NCI-H1694 (cell line): ENCODE results near the gene TRNT1.

Experiments
- DNase-seq: peaks from one replicate; lab custom pipeline; 2025; lab: John Stamatoyannopoulos, UW

Gene TRNT1

DNA sequence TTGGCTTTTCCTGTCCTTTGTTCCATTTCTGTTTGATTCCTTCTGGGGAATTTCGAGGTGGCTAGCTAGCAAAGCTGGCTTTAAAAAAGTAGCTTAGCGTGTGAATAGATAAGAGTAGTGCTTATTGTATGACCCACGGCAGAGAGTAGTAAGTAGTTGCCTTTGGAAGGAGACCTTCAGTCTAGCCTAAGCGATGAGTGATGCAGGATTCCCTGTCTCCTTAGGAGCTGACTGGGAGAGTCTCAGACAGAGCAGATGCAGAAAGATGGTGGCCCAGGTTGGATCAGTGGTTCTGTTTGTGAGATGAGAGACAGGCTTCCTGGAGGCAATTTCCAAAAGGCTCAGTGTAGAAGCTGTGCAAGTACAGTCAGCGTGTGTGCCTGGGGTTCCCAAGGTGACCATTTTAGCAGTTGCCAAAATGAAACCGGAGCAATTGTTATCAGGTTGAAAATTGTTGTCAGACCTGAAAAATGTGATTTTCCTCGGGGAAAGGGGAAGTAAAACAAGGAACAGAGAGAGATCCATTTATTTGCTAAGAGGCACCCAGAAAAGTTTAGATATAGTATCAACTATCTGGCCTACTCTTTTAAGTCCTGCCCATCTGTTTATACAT lies 15.9 kb upstream of the TRNT1 start:
- no peak for DNase-seq

DNA sequence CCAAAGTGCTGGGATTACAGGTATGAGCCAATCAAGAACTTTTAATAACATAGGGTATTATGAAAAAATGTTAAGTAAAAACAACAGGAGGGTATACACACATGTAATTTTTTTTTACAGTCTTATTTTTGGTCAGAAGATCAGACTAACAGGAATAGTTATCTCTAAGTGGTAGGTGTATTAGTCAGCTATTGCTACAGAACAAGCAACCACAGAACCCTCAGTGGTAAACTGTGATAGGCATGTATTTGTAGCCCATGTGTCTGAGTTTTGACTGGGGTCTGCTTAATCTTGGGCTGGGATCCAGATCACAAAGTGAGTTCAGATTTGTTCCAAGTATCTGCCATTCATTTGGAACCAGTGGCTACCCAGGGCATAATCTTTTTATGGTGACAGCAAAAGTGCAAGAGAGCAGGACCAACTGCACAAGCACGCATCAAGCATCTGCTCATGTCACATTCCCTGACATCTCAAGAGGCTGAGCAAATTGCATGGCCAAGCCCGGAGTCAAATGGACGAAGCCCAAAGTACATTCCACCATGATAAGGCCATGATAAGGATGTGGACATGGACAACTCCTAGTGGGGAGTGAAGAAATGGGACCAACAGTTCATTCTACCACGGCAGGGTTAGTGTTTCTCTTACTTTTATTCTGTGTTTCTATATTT lies 13.6 kb upstream of the TRNT1 start:
- no peak for DNase-seq

DNA sequence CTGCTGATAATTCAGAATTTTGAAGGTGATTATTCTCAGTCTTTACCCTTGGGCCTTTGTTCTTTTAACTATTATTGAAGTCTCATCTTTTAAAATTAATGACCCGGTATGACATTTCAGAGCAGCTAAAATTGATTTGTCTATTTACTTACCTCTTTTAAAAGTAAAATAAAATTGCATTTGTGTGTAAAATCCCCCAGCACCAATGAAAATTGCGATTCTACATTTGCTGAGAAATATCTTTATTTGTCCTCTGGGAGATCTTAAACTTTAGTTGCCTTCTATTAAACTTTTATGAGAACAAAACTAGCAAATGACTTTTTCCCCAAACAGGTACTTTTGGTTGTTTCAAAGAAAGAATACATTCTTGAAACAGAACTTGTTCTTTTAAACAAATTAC lies 9.1 kb upstream of the TRNT1 start:
- no peak for DNase-seq

DNA sequence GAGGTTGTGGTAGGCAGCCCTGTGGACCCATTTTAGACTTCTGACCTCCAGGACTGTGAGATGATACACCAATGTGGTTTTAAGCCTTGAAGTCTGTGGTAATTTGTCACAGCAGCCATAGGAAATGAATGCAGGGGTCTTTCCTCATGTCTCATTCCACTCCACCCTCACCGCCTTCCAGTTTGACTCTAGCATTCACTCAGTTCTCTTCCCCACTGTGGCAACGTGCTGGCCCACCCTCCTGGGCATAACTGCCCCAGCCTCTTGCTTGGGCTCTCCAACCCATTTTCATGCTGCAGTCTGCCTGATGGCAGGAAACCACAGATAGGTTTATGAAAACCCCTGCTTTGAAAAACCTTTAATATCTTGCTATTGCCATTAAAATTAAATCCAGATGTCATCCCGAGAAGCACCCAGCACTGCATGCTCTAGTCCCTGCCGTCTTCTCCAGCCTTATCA lies 7.3 kb upstream of the TRNT1 start:
- no peak for DNase-seq

DNA sequence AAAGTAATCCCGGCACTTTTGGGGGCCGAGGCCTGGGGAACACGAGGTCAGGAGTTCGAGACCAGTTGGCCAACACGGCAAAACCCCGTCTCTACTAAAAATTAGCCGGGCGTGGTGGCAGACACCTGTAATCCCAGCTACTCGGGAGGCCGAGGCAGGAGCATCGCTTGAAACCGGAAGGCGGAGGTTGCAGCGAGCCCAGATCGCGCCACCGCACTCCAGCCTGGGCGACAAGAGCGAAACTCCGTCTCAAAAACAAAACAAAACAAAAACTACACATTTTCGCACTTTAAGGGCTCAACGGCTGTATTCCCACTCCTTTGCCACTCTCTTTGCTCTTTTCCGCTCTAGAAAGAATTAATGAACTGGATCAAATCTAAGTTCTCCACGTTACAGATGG lies 763 bp upstream of the TRNT1 start:
- no peak for DNase-seq

DNA sequence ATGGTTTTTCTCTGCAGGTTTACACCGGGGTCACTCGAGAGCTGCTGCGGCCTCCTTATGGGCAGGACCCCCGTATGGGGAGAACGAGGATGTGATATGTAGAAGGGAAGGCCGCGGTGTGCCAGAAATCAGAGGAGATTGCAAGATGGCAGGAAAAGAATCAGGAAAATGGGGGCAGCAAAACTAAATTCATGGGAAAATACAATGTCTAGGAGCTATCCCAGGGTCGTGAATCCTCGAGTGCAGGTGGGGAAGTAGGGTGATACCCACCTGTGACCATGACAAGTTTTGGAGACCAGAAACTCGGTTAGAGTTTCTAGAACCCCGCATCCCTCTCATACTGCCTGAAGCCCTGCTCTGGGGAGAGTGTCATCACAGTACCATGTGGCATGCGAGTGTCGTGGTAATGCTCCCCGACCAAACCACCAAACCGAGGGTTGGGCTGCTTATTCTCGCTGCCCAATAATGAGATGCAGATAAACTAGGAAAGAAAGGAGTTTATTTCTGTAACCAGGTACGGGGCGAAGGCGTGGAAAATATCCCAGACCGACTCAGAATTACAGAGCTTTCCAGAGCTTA lies 781 bp downstream of the TRNT1 start:
- DNase-seq: no peak

DNA sequence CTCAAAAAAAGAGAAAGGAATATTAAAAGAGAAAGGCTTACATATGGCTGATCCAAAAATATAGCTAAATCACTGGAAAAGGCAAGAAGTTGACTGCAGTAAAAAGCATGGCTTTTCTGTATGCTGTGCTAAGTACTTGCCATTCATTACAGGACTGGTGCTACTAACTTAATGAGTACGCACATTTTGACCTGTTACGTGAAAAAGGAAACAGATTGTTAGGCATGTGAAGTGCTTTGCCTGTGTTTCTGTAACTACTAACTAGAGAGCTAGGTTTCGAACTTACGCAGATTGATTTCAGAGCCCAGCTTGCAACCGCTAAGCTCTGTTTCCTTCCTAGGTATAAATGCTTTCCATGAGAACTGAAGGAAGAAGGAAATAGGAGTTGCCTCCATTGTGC lies 2.8 kb downstream of the TRNT1 start:
- DNase-seq: no peak

DNA sequence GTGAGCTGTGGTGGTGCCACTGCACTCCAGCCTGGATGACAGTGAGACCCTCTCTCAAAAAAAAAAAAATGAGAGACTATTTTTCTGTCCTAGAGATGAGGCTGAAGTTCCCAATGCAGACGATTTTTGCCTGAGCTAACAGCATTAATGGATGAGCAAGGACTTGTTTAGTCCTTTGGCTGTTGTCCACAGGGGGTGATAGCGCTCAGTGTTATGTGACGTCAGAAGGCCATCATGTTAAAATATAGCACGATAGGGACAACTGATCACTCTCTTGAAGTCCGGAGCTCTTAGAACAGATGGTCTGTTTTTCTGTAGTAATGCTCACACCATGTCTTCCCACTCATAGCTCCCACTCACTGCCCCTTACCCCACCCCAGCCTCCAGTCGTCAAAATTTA lies 6.8 kb downstream of the TRNT1 start:
- DNase-seq: no peak

DNA sequence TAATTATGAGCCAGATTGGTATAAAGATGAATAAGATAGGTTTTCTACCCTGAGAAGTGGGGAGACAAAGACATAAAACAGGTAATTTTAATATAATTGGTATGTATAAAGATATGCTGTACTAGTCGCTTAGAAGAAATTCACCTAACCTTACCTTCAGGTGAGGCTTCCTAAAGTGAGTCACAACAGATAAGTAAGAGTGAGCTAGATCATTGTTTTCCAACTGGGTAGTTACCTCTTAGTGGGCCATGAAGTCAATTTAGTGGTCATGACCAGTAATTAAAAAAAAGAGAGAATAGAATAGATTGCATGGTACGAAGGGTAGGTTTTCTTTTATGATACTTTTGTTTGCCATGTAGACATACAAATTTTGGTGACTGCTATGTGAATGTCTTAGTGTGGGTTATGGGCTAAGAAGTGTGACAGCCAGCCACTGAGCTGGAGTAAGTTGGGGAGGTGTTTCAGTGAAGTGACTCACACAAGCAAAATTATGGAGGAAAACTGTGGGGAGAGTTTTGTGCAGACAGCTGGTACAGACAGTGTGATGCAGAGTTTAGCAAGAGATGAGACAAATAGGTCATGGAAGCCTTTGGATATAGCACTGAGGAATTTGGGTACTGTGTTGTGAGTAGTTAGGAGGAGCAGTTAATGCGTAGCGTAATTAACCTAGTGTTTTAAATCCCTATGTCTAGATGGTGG lies 8.2 kb downstream of the TRNT1 start:
- no peak for DNase-seq

DNA sequence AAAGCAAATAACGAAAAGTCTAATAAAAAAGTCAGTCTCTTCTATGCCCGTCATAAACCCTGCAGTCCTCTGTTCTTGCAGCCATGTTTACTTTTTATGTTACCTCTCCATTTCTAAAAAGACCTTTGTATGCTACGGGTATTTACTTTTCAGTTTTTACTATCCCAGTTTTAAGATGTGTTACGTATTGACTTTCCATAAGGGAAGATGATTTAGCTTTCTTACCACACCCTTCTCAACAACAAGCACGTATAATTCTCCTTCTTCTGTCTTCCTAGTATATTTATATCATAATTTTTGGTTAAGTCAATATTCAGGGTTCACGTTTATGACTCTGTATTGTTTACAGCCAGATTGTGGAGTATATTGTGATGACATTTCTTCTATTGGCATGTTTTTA lies 10.8 kb downstream of the TRNT1 start:
- DNase-seq: no peak

DNA sequence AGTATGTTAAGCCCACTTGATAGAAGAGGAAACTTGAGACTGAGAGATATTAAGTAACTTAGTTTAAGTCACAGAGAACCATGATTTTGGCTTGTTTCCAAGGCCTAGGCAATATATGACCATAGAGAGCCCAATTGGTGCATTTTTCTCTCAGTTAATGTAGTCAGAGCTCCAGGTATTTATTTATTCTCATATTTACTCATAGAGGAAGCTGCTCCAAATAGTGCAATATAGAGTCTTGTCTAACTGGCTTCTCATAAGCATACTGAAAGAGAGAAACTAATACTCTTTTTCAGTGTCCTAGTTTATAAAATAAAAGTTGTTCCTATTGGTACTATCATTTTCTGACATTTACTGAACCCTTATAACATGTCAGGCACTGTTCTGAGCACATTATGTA lies 15.2 kb downstream of the TRNT1 start:
- DNase-seq: no peak

DNA sequence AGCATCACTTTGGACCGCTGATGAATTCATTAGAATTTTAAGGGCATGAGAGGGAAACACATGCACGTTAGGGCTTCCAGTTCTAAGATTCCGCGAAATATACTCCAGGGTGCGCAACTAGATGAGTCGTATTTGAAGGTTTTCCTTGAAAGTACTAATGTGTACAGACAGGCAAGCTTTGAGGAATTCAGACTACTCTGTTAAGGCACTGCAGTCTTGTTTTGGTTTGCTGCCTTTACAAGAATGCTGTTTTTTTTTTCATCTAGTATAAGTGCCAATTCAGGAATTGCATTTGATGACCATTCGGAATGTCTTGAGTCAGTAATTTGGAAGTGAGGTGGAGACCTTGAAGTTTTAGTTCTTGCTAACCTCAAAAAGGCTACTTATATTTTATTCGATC lies 19.1 kb downstream of the TRNT1 start:
- no peak for DNase-seq

DNA sequence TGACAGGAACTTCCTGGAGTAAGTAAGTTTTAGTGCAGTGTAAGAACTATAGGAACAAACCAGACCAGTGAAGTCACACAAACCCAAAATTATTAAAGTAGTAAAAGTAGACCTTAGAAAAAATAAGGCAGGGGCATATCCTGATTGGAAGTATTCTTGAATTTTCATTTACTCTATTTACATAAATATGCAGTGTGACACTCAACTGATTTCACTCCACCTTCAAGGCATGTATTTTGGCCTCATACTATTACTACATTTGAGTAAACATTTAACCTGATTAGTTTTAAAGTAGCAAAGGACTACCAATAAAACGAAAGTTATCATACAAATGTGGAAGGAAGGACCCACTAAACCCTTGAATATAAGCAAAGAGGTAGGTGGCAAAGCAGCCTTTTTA lies 22.8 kb downstream of the TRNT1 start:
- DNase-seq: no peak

DNA sequence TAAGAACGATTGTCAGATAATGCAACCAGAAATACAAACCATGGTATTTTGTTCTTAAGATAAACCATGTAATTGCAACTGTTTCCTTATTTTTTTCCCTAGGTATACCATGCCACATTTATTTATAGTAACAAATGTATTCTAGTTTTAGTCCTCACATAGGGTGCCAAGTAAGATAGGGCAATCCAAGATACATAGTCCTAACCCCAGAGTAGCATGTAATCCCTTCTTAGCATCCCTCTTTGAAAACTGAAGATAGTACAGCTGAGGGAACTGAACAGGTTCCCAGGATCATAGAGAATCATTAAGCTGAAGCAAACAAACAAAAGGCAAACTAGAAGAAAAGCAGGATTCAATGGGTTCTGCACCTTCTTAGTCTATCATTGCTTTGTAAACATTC lies 24.8 kb downstream of the TRNT1 start:
- DNase-seq: no peak

DNA sequence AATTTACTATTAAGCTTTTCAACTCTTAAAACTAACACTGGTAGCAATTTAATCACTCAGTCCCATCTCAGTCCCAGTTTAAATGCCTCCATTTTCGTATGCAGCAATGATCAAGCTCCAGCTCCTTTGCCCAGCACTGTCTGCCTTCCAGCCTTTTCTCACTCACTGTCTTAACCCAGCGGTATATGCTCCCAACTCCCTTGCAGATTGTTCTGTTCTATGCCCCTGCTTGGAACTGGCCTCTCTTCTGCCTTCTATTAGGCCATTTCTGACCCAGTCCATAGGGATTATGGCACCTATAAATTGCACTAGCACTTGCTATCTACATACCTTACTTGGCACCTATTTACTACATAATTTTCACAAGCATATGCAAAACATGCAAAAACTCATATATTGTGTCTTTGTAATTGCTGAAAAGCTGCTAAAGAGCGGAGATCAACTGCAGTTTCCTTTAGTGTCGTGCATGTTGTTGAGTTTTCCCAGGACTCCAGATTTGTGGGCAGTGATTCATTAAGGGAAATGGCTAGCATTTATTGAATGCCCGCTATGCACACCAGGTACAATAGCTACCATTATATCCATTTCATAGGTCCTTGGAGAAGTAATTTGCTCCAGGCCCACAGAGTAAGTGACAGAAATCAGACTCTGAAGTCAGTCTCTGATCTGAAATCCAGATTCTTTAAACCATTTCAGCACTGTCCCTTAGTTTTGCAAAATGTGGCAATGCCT lies 28.3 kb downstream of the TRNT1 start:
- no peak for DNase-seq

DNA sequence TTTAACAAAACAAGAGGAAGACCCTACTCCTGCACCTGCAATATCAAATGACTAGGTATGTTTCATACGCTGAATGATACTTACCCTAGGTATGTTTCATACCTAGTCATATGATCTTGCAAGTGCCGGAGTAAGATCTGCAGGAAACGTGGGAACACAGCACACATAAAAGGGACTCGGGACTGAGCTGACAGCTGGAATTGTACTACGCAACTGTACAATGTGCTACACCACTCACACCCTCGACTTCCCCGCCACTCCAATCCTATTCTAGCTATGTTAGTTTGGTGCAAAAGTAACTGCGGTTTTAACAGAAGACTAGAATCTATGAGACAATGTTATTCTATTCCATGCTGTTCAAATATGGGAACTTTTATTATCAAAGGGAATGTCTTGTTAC lies 30.7 kb downstream of the TRNT1 start:
- DNase-seq: no peak

DNA sequence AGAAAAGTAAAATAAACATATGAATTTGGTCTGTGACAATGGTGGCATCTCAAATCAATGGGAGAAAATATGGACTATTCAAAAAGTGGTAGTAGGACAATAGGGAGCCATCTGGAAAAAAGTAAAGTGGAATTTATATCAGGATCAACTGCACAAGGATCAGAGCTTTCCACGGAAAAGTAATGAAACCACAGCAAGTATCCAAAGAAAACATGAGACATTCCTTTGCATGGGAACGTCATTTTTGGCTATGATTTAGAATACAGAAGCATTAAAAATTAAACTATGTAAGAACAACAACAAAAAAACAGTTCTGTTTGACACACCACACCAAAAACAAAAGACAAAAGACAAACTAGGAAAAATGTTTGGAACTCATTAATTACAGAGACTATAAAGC lies 34.1 kb downstream of the TRNT1 start:
- DNase-seq: no peak

DNA sequence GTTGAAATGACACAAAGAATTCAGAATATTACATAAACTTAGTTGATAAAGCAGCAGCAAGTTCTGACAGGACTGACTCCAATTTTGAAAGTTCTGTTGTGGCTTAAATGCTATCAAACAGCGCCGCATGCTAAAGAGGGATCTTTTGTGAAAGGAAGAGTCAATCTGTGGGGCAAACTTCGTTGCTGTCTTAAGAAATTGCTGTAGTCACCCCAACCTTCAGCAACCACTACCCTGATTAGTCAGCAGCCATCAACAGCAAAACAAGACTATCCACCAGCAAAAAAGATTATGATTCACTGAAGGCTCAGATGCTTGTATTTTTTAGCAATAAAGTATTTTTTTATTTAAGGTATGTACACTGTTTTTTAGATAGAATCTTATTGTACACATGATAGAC lies 38.5 kb downstream of the TRNT1 start:
- DNase-seq: no peak

DNA sequence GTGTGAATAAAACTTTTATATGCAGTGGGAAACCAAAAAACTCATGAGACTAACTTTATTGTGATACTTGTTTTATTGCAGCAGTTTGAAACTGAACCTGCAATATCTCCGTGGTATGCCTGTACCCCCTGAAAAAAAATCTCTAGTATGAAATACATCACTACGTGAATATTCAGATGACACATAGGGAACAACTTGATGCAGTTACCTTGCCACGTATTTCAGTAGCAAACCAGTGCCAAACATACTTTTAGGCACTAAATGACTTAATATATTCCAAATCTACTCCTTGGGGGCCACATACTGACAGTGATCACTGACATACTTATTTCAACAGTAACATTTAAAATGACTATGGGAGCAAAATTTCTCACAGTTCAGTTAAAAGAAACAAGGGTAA lies 38.9 kb downstream of the TRNT1 start:
- DNase-seq: no peak

DNA sequence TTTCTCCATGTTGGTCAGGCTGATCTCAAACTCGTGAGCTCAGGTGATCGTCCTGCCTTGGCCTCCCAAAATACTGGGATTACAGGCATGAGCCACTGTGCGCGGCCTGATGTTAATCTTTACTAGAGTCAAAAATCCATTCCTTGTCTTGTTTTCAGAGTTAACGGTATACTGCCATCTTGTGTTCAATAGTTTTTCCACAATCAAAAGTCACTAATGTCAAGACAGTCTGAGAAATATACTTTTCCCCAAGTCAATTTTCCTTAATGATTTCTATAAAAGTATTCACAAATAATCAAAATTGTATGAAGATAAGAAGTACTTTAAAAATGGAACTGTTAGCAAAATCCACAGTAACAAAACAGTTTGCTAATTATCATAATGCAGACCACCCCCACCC lies 44.3 kb downstream of the TRNT1 start:
- DNase-seq: no peak

DNA sequence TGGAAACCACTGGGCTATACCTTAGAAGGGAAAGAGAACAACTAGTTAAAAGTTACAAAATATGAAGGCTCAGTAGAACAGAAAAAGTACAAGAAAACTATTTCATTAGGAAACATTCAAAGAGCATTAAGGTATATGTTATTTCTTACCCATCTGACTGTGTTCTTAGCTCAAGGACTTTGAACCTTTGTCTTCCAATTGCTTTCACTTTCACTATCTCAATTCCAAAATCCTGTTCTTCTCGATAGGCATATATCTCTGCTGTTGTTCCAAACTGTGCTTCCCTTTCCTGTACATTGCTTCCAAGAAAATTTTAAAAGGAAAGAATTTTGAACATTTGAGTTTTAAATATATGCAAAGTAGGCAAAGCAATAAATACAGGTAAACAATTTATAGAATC lies 45.9 kb downstream of the TRNT1 start:
- no peak for DNase-seq

DNA sequence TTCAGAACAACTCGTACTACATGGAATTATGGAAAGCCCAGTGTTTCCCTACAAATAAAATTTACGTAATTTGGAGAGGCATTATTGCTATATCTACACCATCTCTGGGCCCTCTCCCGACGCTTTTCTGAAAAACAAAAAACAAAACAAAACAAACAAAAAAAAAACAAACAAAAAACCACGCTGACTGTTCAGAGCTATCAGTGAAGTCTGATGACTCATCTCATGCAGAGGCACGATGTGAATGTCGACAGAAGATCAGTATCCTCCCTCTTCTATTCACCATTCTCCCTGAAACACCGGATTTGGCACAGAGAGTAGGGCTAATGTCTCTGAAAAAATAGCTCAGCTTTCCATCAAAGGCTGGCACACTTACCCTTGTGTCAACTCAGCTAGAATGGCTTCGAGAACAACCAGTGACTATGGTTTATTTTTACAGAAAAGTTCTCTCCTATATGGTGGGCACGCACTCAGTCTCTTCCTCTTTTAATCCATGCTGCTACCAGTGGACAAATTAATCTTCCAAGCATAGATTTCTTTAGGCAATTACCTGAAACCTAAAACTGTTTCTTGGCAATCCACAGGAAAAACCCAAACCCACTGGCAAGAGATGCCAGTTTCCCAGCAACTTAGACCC lies 51.2 kb downstream of the TRNT1 start:
- no peak for DNase-seq
